HuH-7 (cell line): ENCODE measurements around the gene B3GALT5.
"Not testable (repeated sequence)": the region's sequence is repeated elsewhere in the genome, so short reads cannot be mapped to it uniquely, and the experiment has no call there.

Experiments used
- DNase-seq: peaks from one replicate; pipeline ENCODE4 v3.0.0; 2011; ENCODE audit warnings: low spot score

Gene B3GALT5, protein sequence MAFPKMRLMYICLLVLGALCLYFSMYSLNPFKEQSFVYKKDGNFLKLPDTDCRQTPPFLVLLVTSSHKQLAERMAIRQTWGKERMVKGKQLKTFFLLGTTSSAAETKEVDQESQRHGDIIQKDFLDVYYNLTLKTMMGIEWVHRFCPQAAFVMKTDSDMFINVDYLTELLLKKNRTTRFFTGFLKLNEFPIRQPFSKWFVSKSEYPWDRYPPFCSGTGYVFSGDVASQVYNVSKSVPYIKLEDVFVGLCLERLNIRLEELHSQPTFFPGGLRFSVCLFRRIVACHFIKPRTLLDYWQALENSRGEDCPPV

DNA sequence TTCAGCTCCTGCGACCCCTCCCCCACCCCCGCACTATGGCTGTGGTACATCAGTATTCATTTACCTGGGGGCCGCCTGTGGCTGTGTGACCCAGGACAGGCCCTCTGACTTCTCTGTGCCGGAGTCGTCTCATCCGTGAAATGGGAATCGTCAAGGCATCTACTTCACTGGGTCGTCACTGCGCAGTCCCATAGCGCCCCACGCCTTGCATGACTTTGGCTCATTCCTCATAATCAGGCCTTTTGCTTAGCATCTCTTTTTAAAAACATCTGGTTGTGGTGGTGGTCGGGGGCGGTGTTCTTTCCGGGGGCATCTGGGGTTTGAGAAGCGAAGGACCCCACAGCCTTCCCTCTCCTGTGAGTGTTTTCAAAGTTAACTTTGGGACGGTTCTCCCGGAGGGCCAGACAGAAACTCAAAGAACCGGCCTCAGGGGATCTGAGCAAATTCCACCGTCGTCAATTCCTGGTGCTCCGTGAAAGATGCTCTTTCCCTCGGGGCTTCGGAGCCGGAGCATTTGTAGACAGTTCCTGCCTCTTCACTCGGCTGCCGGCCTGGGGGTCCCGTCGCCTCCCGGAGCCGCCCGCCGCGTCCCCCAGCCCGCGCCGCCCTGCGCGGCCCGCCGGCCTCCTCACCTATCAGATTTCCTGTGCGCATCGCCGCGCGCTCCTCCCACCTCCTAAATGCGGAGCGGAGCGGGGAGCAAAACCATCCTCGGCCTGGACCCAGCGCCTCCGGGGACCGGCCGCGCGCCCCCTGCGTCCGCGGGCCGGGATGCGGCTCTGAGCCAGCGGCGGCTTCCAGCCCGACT lies at the start of gene B3GALT5:
Gene B3GALT5, plus strand, starts transcription at position 708 of the 808 bp plus-strand sequence. CDS start 47,620 bp downstream, outside the sequence.
- no peak for DNase-seq

DNA sequence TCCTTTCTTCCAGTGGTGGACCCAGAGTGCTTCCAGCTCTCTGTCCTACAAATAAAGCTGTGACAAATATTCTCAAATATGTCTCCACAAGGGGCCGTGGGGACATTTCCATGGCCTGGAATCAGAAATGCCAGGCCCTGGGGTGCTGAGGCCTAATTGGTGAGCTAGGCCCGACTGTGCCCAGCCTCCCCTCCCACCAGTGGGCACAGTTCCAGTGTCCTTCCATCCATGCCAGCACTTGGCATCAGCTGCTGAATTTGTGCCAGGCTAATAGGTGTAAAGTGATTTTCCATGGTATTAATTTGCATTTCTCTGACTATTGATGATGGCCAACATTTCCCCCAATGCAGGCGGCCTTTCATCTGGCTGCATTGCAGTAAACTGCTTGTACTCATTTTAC lies 48.5 kb upstream of the B3GALT5 start:
- no peak for DNase-seq

DNA sequence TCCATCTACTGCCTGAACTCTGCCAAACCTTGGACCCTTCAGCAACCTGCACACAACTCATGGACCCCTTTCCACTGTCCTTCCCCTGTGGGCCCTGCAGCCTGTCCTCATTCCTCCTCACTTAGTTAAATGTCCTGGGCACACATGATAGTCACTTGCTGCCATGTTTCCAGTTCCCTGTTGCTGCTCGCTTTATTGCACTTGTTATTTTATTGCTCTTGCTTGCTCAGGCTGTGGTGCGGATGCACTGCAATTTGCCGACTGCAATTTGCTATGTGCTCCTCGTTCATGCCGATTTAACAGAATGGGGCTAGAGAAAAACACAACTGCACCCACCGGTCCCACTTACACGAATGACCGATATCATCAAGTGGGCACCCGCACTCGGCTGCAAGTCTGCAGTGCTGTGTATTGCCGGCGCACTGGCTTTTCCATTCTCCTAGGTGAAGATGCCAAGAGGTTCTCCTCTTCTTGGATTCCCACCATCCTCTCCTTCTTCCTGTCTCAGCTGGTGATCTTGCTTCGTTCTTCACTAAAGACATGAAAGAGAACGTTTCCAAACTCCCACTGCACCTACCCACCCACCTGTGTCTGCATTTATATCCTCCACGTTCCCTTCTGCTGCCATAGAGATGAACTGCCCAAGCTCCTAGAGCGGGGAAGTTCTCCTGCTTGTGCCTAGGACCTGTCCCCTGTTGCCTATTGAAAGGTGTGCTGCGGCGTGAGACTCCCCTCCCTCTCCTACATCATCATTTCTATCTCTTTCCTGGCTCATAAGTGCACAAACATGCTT lies 45.4 kb upstream of the B3GALT5 start:
- no peak for DNase-seq

DNA sequence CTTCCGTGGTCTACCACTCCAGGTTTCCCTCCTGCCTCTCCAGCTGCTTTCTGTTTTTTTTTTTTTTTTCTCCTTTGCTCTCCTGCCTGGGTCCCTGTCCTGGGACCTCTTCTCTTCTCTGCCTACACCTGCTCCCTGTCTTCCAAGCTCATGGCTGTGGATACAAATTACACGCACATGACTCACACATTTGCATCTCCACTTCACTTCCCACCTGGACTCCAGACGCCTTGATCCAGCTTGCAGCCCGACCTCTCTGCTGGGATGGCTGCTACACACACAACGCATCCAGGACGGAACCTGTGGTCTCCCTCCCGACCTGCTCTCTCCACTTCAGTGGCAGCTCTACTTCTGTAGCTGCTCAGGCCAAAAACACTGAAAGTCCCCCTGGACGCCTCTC lies 44.4 kb upstream of the B3GALT5 start:
- no peak for DNase-seq

DNA sequence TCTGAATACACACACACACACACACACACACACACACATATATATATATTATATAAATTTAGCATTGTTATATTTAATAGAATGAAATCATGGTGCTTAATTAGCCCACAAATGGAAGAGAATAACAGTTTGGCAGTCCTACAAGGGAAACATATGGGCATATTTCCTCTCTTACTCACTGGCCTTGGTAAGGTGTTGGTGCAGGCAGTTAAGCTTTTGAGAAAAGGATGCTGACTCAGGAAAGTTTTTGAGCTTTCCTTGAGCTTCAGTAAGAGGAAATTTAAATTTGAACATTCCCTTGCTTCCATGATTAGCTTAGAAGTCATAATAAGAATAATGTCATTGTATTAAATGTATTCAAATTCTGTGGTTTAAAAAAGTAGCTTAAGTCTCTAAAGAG lies 37.0 kb upstream of the B3GALT5 start:
- DNase-seq: no peak

DNA sequence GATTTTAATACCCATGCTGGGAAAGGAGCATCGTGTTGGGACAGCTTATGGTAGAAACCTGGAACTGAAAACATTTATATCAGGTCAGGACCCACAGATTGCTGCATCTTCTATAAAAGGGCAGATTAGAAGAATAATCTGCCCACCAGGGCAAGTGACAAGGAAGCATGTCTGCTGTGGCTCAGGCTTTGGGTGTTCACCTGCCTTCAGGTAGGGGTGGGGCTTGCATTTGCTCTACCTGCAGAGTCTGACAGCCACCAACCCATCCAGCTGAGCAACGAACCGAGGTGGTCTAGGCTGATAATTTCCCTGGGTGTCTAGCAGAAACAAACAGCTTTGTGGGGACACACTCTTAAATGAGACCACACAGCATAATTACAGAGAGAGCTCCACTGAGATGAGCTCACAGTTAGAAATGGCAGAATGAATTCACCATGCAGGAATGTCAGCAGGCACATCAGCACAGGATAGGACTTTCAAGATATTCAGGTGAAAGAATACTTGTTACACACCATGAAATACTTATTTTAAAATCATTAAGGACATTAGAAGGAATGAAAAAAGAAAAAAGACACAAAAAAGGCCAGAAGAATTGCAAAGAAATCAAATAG lies 36.1 kb upstream of the B3GALT5 start:
- no peak for DNase-seq

DNA sequence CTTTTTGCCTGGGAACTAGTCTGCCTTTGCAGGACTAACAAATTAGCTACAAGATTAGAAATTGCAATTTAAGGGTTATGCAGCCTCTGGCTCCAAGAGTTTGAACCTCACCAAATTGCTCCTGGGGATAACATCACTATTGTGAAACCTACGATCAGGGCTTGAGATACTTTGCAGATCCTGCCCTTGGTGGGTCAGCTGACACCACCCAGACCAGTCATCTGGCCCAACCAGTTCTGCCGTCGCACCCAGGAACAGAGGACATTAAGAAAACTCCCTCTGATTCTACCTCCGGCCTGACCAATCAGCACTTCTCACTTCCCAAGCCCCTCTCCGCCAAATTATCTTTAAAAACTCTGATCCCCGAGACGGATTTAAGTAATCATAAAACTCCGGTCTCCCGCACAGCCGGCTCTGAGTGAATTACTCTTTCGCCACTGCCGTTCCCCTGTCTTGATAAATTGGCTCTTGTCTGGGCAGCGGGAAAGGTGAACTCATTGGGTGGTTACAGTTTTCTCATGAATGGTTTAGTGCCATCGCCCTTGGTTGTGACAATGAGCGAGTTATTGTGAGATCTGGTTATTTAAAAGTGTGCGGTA lies 32.9 kb upstream of the B3GALT5 start:
- DNase-seq: no peak

DNA sequence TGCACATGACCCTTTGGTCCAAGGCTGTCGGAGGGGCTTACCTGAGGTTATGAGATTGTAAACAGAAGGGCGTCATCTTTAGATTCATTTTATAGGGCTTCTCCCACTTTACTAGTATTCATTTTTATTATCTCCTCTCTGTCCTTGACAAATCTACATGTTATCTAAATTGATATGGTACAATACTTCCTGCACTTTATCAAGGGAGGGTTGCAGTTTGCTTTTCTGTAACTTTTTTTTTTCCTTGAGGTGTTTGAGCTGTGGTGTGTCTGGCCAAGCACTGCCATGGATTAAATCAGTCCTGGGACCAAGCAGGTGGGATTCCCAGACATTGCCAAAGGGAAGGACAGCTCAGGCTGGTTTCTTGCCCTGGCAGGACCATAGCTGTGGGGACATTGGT lies 32.0 kb upstream of the B3GALT5 start:
- no peak for DNase-seq

DNA sequence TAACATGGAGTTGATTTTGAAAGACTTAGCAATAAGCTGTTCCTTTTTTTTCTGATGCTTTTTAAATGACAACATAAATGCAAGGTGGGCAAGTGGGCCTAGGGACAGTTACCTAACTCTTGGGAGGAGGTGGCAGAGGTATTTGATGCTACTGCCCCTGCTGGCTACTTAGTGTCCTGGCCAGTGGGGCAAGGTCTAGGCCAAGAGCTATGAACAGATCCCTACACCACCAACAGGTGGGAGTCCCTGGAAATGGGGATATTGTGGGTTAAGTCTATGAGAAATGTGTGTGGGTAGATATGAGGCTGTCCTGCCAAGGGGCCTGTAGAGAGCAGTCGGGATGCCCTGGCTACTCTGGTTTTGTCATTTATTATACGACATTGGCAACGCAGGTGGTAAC lies 31.3 kb upstream of the B3GALT5 start:
- DNase-seq: peak; percentile 11

DNA sequence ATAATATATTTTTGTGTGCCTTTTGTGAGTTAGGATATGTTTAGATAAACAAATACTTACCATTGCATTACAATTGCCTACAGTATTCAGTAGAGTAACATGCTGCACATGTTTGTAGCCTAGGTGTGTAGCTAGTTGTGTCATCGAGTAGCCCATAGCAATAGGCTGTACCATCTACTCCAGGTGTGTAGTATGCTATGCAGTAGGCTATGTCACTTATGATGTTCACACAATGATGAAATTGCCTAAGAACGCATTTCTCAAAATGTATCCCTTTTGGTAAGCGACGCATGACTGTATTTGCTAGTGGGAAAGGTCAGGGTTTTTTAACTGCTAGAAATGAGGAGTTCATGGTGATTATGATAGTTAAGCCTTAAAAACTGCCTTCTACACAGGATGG lies 30.0 kb upstream of the B3GALT5 start:
- no peak for DNase-seq

DNA sequence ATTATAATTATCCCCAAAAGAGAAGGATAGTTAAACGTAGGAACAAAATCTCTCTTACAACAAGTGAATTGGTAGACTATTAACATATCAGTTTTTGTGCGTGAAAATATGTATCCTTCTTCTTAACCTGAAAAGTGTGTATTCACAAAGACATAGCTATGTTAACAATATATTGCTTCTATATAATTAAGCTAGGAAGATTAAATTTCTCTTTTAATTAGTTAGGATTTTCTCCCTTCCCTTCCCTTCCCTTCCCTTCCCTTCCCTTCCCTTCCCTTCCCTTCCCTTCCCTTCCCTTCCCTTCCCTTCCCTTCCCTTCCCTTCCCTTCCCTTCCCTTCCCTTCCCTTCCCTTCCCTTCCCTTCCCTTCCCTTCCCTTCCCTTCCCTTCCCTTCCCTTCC lies 29.2 kb upstream of the B3GALT5 start:
- DNase-seq: not testable (repeated sequence)

DNA sequence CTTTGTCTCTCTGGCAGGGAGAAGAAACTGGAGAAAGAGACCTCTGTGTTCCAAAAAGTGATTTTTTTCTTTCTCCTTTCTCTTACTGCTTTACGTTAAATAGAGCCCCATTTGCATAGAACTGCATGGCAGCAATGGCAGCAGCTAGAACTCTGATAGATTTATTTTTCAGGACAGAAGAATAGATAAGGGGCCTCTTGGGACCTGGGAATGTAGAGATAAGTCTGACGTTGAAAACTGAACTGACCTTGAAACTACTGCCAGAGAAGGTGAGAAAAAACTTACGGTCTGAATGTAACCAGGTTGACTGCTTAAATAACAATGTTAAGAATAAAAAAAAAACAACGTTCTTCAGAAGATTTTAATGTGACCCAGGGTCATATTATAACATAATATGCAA lies 25.4 kb upstream of the B3GALT5 start:
- no peak for DNase-seq

DNA sequence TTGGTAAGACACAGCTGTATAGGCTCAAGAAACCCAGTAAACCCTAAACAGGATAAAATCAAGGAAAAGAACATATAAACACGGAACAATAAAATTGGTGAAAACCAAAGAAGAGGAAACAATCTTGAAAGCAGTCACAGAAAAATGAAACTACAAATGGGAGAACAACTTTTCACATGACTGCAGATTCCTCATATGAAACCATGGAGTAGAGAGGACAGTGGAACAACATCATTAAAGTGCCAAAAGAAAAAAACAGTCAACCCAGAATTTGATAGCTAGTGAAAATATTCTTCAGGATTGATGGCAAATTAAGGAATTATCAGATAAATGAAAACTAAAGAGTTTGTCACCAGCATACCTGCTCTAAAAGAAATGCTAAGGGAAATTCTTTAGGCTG lies 23.9 kb upstream of the B3GALT5 start:
- no peak for DNase-seq

DNA sequence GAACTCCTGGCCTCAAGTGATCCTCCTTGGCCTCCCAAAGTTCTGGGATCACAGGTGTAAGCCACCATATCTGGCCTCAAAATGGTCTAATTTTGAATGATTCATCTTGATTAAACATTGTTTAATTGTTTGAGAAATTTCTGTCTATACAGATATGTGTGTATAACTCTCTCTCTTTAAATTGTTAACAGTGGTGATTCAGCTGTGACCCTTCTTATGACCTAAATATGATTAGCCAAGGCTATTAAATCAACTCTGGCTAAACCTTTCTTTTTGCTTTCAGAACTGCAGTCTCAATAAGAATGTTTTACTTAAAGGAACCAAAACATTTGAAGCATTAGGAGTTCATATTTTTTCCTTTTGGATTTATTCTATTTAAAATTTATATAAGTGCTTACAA lies 19.2 kb upstream of the B3GALT5 start:
- DNase-seq: no peak

DNA sequence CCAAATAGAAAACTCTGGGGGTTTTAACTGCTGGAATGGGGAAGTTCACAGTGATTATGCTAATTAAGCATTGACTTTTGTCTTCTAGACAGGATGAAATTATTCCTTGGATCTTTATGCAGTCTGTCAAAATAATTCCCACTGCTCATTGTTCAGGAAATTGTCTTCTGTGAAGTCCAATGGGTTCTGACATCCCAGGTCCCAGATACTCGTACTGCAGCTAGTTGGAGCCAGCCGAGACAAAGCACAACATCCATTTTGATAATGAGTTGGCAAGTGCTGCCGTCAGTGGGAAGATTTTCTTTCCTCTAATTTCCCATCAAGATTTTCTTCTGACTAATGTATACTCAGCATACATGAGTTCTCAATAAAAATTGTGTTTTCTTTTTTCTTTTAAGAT lies 17.3 kb upstream of the B3GALT5 start:
- no peak for DNase-seq

DNA sequence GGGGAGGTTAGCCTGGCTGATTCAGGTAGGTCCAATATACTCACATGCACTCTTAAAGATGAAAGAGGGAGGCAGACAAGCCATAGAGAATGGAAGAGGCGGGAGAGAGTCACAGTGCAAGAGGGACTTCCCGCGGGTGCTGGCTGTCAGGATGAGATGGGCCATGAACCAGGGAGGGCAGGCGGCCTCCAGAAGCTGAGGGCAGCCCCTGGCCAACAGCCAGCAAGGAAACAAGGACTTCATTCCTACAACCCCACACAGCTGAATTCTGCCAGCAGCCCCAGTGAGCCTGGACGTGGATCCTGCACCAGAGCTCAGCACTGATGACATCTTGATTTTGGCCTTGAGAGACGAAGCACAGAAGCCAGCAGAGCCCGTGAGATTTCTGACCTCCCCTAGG lies 15.1 kb upstream of the B3GALT5 start:
- DNase-seq: no peak

DNA sequence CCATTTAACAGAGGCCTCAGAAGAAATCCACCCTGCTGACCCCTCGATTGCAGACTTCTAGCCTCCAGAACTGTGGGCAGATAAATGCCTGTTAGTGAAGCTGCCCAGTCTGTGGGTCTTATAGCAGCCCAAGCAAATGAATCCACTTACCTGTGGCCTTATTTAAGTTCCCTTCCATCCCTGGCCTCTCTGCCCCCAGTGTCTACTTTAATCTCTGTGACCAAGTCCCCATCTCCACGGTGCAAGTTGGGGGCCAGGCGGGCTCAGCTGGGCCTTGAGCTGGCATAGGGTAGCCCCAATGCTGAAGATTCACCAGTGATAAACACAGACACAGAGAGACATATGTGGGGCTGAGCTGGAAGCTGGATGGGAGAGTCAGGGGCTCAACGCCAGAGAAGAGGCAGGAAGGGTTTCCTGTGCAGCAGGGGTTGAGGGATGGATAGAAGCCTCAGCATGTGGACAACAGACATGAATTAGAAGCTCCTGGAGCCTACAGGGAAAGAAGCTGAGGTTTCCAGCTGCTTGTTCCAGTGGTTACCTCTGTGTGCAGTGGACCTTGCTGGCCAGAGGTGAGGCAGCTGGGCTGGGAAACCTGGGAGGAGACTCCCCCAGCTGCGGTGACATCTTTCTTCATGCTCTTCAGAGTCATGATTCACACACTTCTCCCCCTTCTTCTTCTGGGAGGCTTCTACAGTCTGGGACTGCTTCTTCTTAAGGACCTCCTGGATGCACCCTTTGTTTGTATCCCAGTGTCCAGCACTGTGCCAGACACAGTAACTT lies 13.4 kb upstream of the B3GALT5 start:
- no peak for DNase-seq

DNA sequence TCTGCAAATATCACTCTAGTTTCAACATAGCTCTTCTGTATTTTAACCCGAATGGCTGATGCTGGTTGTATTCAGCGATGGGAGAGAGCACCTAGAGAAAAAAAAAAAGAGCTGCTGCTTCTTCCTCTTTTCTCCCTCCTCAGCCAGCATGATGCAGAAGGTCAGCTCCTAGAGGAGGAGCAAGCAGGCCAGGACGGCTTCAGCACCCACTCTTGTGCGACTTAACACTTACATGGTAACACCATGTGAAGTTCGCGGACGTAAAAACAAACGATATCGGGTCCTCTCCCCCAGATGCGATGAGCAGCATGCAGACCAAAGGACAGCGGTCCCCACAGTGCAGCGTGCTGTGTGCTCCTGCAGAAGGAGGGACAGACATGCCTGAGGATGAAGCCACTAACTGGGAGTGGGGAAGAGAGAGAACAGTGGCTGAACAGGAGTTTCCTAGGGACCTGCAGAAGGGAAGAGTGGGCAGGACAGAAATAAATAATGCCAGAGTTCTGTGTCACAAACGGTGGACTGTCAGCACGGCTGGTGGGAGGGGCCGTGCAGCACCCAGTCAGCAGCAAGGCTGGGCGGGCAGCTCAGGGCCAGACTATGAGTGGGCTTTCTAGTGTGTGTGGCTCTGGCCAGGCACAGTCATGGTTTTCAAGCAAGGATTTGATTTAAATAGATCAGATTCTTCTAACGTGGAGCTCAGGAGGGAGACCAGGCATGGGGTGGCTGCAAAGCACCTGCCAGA lies 11.4 kb upstream of the B3GALT5 start:
- no peak for DNase-seq

DNA sequence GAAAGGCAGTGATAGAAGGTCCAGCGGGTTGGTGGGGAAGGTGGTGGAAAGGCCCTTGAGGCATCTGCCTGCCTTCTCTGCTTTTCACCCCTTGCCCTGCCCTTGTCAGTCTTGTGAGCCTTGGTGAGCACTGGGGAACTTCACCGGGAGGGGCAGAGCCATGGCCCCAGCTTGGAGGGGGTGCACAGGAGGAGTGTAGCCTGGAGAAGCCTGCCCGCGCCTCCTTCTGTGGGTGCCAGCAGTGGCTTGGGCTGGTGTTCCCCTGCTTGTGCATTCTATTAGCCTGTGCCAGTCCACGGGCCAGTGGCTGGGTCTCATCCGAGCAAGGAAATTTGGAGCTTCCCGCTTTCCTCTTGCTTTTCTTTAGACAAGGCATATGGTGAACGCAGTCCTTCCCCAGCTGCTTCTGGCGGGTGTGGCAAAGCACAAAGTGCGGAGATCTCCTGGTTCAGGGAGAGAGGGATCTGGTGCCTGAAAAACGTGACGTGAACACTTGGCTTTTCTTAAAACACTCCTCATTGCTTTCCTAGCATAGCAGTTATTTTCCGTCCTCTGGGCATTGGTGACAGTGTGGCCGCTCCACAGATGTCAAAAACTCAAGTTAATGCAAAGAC lies 10.6 kb upstream of the B3GALT5 start:
- no peak for DNase-seq

DNA sequence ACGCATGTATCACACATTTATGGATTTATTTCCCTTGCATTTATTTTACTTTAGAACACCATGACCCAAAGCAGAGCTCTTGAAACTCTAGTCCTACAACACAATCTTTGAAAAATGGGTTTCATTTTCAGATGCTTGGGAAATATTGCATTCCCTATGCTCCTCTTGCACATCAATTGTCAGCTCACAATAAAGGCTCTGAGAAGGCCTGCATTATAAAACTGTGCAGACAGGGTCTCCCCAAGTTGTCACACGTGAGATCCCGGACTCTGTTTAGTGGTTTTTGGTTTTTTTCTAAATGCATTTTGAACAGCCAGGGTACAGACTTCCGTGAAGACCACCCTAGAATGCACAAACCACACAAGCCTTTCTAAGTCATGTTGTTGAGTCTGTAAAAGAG lies 9.9 kb upstream of the B3GALT5 start:
- no peak for DNase-seq
